Measurements from ENCODE around the gene E2F2.
"Not testable (repeated sequence)": the region's sequence is repeated elsewhere in the genome, so short reads cannot be mapped to it uniquely, and the experiment has no call there.

The E2F2 gene

GRCh38 chr1:23522244-23522982, 8.6 kb downstream of the E2F2 start:
- DNase-seq, result no peak

- no peak for DNase-seq
Measured at GRCh38 chr1:23521588-23521987, 9.4 kb downstream of the E2F2 start.

DNA sequence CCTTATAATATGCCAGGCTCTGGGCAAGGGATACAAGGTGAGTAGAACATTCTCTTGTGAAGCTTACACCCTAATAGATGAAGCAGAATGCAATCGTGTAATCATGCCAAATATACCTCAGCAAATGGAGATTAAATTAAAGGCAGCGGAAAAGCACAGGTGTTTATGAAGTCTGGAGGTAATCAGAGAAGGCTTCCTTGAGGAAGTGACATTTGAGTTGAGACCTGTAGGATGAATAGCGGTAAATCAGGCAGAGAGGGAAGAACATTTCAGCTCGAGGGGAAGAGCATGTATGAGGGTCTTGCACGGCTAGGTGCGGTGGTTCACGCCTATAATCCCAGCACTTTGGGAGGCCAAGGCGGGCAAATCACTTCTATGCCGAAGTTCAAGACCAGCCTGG, 13.5 kb downstream of the E2F2 start:
- DNase-seq, result no peak

GRCh38 chr1:23515905-23516304, 15.1 kb downstream of the E2F2 start:
- DNase-seq, result no peak

DNA sequence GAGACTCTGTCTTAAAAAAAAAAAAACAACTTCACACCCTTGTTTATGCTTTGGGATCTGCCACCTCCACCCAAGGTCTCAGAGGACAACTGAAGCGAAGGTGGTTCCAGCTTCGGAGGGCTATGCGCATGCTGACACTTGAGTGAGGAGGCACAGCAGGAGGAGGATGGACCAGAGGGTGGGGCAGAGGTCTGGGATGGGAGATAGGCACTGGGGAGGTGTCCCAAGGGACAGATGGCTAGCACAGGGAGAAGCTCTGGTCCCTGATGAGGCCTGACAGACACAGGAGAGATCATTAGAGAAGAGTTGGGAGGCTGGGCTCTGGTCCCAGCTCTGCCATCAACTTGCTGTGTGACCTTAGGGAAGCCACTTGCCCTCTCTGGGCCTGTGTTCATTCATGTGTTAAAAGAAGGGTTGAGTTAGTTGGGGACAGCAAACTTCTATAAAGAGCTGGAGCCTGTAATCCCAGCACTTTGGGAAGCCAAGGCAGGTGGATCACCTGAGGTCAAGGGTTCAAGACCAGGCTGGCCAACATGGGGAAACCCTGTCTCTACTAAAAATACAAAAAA, 16.8 kb downstream of the E2F2 start:
- DNase-seq, result no peak

- no peak for DNase-seq
Measured at GRCh38 chr1:23509896-23510295, 21.1 kb downstream of the E2F2 start.

- no peak for DNase-seq
Measured at GRCh38 chr1:23506376-23507107, 24.5 kb downstream of the E2F2 start.

DNA sequence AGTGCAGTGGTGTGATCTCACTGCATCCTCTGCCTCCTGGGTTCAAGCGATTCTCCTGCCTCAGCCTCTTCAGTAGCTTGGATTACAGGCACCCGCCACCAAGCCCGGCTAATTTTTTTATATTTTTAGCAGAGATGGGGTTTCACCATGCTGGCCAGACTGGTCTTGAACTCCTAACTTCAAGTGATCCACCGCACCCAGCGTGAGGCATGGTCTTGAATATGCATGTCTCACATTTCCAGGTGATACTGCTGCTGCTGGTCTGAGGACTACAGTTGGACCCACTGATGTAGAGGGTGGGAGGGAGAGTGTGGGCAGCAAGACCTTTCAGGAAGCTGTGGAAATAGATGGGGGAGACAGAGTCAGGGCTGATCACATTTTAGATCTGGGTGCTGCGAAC, 25.2 kb downstream of the E2F2 start:
- DNase-seq, result no peak

- not testable (repeated sequence) for DNase-seq
Measured at GRCh38 chr1:23504156-23504555, 26.9 kb downstream of the E2F2 start.

GRCh38 chr1:23502951-23503350, 28.1 kb downstream of the E2F2 start:
- DNase-seq, result no peak

DNA sequence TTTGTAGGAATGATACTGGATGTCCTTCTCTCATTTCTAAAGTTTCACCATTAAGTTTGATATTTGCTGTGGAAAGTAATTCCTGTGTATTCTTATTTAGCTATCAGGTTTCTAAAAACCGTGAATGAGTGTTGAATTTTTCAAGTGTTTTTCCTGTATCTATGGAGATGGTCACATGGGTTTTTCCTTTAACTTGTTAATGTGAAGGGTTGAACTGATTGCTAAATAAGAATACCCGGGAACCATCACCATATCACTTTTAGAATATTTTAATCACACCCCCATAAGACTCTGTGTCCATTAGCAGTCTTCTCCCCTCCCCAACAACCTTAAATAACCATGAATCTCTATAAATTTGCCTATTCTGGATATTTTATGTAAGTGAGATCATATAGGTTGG, 30.6 kb downstream of the E2F2 start:
- DNase-seq, result no peak

DNA sequence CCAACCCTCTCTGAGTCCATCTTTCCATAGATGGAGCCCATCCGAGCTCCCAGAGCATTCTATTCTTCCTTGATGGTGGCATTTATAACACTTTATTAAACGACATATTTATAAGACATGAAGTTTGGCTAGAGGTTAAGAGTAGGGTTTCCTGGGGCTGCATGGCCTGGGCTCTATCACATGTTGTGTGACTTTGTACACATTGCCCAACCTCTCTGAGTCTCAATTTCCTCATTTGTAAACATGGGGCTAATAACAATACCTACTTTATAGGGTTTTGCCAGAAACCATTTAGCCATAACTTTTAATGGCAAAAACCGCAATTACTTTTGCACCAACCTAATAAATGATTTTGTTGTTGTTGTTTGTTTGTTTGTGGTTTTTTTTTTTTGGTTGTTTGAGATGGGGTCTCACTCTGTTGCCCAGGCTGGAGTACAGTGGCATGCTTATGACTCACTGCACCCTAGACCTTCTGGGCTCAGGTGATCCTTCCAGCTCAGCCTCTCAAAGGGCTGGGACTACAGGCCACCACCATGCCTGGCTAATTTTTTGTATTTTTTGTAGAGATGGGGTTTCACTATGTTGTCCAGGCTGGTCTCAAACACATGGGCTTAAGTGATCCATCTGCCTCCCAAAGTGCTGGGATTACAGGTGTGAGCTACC, 33.1 kb downstream of the E2F2 start:
- DNase-seq, result no peak

- no peak for DNase-seq
Measured at GRCh38 chr1:23496490-23497181, 34.4 kb downstream of the E2F2 start.

GRCh38 chr1:23494836-23495235, 36.2 kb downstream of the E2F2 start:
- not testable (repeated sequence) for DNase-seq

DNA sequence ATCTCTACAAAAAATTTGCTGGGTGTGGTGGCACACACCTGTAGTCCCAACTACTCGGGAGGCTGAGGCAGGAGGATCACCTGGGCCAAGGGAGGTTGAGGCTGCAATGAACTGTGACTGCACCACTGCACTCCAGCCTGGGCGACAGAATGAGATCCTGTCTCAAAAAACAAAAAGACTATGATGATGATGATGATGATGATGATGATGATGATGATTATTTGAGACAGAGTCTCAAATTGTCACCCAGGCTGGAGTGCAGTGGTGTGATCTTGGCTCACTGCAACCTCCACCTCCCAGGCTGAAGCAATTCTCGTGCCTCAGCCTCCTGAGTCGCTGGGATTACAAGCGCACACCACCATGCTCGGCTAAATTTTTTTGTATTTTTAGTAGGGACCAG, 38.3 kb downstream of the E2F2 start:
- not testable (repeated sequence) for DNase-seq

GRCh38 chr1:23492132-23492720, 38.8 kb downstream of the E2F2 start:
- no peak for DNase-seq

GRCh38 chr1:23489842-23490241, 41.2 kb downstream of the E2F2 start:
- DNase-seq, result no peak

DNA sequence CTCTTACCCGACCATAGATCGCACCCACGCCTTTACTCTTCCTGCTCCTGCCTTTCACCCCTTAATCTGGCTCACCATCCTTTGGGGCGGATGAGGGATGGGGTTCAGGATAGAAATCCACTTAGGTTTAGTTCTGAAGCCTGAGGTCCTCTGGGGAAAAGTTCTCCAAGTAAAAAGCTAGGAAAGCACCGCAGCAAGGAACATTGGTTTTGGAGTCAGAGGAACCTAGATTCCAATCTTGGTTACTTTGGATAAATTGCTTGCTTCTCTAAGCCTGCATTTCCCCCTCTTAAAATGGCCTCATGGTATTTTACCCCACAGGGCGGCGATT, 46.1 kb downstream of the E2F2 start:
- DNase-seq, result no peak

DNA sequence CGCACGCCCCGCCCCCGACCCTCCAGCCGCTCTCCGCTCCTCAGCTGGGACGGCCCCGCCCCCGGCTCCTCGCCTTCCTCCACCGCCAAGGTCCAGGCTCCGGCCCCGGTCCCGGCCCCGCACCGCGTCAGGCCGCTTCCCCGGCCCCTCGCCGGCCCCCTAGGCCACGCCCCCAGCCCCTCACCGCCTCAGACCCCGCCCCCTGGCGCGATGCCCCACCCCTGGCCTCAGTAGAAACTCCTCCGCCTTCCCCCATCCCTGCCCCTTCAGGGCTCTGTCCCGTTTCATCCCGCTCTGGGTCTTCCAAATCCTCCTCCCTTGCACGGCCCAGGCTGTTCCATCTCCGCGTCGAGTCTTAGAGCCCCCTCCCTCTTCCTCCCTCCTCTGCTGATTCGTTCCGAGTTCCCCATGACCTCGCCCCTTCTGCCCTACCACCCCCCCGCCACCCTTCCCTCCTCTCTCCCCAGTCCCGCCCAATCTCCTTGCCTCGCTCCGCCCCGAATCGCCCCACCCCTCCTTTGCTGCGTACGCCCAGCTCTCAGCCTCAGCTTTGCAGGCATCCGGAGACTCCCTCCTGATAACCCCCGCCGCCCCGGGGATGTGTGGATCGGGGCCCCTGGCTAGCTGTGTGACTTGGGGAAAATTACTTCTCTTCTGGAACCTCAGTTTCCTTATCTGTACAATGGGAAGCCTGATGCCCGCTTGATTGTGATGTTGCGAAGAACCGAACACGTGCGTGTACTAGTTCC, 46.6 kb downstream of the E2F2 start:
- DNase-seq, result peak; percentile 91

DNA sequence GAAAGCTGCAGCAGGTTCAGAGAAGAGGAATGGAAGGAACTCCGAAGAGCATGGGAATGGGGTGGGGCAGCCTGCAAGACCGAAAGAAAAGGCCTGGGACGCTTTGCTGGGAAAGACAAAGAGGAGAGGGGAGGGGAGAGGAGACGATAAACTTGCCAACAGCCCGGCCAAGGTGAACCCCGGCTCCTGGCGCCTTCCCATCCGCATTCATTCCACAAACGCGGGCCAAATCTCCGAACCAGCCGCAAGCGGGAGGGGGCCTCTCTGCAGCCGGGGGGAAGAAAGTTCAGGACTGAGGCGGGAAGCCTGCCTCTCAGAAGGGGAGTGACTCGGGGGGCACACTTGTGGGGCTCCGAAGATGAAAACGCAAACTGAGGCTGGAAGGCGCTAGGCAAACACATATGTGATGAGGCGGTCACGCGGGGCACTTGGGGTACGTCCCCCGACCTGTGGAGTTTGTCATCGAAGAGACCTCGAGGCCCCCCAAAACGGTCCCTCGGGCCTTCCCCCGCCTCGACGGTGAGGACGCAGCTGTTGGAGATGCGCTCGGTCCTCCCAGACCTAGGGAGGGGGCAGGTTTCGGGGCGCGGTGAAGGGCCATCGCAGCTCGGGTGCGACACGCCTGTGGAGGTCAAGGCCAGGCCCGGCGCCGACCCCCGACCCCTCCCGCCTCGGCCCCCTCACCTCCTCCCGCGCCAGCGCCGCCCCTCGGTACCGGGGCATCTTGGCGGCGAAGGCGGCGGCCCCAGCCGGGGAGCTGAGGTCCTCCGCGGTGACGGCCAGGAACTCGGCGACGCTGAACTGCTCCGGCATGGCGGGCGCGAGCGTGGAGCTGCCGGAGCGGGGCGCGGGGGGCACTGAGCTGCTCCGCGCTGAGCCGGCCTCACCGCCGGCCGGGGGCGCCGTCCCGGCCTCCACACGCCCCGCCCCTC, 47.4 kb downstream of the E2F2 start, which contains the start of gene ASAP3:
Gene ASAP3, minus strand, starts transcription at position 859 of the 932 bp plus-strand sequence. Its CDS starts 46 bp downstream, at position 813.
- DNase-seq, result no peak

DNA sequence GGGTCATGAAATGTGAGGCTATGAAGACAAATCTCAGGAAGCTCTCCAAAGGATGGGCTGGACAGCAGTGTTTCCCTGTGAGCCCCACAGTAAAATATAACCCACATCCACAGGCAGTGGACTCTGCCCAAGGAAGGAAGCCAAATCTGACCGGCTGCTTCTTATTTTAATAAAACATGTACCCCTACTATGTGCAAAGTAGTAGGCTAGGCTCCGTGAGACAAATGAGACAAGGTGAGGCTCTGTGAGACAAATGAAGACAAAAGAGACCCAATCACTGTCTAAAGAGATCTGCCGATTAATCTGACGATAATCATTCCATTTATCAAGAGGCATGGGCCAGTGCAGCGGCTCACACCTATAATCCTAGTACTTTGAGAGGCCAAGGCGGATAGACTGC, 49.1 kb downstream of the E2F2 start:
- DNase-seq, result no peak
